Neural cell (in vitro differentiated cells): ENCODE data around the gene DNAJC5. TPM values are rescaled to one million over a fixed set of nuclear protein-coding genes. Genes with fewer than 3 reads are reported as not detected.

Experiments used
- H2AFZ ChIP-seq: fragments of 200-600, 300-800 bp; sonication (generic), shearing (Covaris generic); 2 replicates; pipeline ENCODE4 v1.6.0; 2014; ENCODE audit warnings: low read depth, mild to moderate bottlenecking, antibody characterized with exemption, low read length, moderate library complexity
- H3F3A ChIP-seq: fragments of 200-600 bp; shearing (Covaris generic); 2 replicates; pipeline ENCODE4 v1.6.1; 2016; ENCODE audit warnings: mild to moderate bottlenecking, moderate library complexity, mixed read lengths, antibody characterized with exemption, low read length; ENCODE audit not compliant: insufficient read depth, poor library complexity, severe bottlenecking
- H3K27ac ChIP-seq: fragments of 200-600, 300-800 bp; sonication (generic), shearing (Covaris generic); 2 replicates; pipeline ENCODE4 v1.5.1; 2014; ENCODE audit warnings: mild to moderate bottlenecking, low read length, moderate library complexity
- H3K27me3 ChIP-seq: fragments of 300-800, 200-600 bp; sonication (generic), shearing (Covaris generic); 2 replicates; pipeline ENCODE4 v1.6.0; 2014; ENCODE audit warnings: mild to moderate bottlenecking, low read depth, low read length, moderate library complexity; ENCODE audit not compliant: insufficient read depth
- H3K36me3 ChIP-seq: fragments of 300-800, 200-600 bp; sonication (generic), shearing (Covaris generic); 2 replicates; pipeline ENCODE4 v1.5.1; 2014; ENCODE audit warnings: mild to moderate bottlenecking, antibody characterized with exemption, low read length, moderate library complexity; ENCODE audit not compliant: insufficient read depth
- H3K4me2 ChIP-seq: fragments of 300-800, 200-600 bp; sonication (generic), shearing (Covaris generic); 2 replicates; pipeline ENCODE4 v1.6.0; 2014; ENCODE audit warnings: mild to moderate bottlenecking, low read length
- H3K4me3 ChIP-seq: fragments of 300-800, 200-600 bp; sonication (generic), shearing (Covaris generic); 2 replicates; pipeline ENCODE4 v1.5.1; 2014; ENCODE audit warnings: mild to moderate bottlenecking, low read length, moderate library complexity
- H3K79me2 ChIP-seq: fragments of 200-600 bp; shearing (Covaris generic); replicated peaks from 2 replicates; pipeline ENCODE4 v1.6.0; 2014; ENCODE audit warnings: mild to moderate bottlenecking, low read length, moderate library complexity; ENCODE audit not compliant: insufficient read depth
- H3K9ac ChIP-seq: fragments of 300-800, 200-600 bp; sonication (generic), shearing (Covaris generic); 2 replicates; pipeline ENCODE4 v1.6.1; 2016; ENCODE audit warnings: mild to moderate bottlenecking, low read length, mixed read lengths
- H3K9me2 ChIP-seq: fragments of 200-600 bp; shearing (Covaris generic); 2 replicates; pipeline ENCODE4 v1.6.1; 2016; ENCODE audit warnings: mild to moderate bottlenecking, low read length, mixed read lengths; ENCODE audit not compliant: insufficient read depth
- H3K9me3 ChIP-seq: fragments of 200-600, 300-800 bp; sonication (generic), shearing (Covaris generic); 2 replicates; pipeline ENCODE4 v1.6.1; 2016; ENCODE audit warnings: mild to moderate bottlenecking, mixed run types, low read length, moderate library complexity, mixed read lengths
- H4K20me1 ChIP-seq: fragments of 200-600 bp; shearing (Covaris generic); 2 replicates; pipeline ENCODE4 v1.6.1; 2016; ENCODE audit warnings: mild to moderate bottlenecking, mixed run types; ENCODE audit not compliant: insufficient read depth
- EP300 ChIP-seq: fragments of 450-650 bp; conservative IDR thresholded peaks from 2 replicates; pipeline ENCODE4 v1.6.1; 2014; ENCODE audit warnings: antibody characterized with exemption, mild to moderate bottlenecking, moderate library complexity; ENCODE audit not compliant: poor library complexity, severe bottlenecking
- EZH2 ChIP-seq: fragments of 200-600, 300-800 bp; shearing (Covaris generic), sonication (generic); IDR thresholded peaks from 2 replicates; pipeline ENCODE4 v1.6.1; 2014; ENCODE audit warnings: antibody characterized with exemption, low read length, borderline replicate concordance, mild to moderate bottlenecking; ENCODE audit not compliant: insufficient read depth, poor library complexity, severe bottlenecking
- MXI1 ChIP-seq: fragments of 450-650 bp; conservative IDR thresholded peaks from 2 replicates; pipeline ENCODE4 v1.6.1; 2014; ENCODE audit warnings: antibody characterized with exemption, mild to moderate bottlenecking; ENCODE audit not compliant: poor library complexity, severe bottlenecking
- POLR2AphosphoS5 ChIP-seq: IDR thresholded peaks from 2 replicates; pipeline ENCODE4 v1.6.1; 2012
- RAD21 ChIP-seq: fragments of 450-650 bp; conservative IDR thresholded peaks from 2 replicates; pipeline ENCODE4 v1.6.1; 2014; ENCODE audit warnings: antibody characterized with exemption, mild to moderate bottlenecking, moderate library complexity
- REST ChIP-seq: IDR thresholded peaks from 2 replicates; pipeline ENCODE4 v1.6.1; 2012; ENCODE audit warnings: borderline replicate concordance
- SMC3 ChIP-seq: fragments of 450-650 bp; conservative IDR thresholded peaks from 2 replicates; pipeline ENCODE4 v1.6.1; 2014; ENCODE audit warnings: antibody characterized with exemption, mild to moderate bottlenecking, moderate library complexity; ENCODE audit not compliant: poor library complexity
- TAF1 ChIP-seq: IDR thresholded peaks from 2 replicates; pipeline ENCODE4 v1.6.1; 2012; ENCODE audit warnings: low read depth
- polyA plus RNA-seq: library from polyadenylated mRNA; depleted of rRNA; stranded (reverse); fragments of >200 nt; gene quantifications from 2 replicates; pipeline ENCODE4 v1.2.3, GENCODE V29; 2014
- TF ChIP-seq, protein P1 (sequence below): fragments of 450-650 bp; IDR thresholded peaks from 2 replicates; pipeline ENCODE4 v1.5.1; 2014; ENCODE audit warnings: antibody characterized with exemption, mild to moderate bottlenecking, moderate library complexity; ENCODE audit not compliant: poor library complexity, severe bottlenecking

DNAJC5 gene
- polyA plus RNA-seq, 1 donor from 2014 or later = 82.8 TPM

GRCh38 chr20:63889241-63890200, 5.4 kb upstream of the DNAJC5 start:
- Histone ChIP-seq H3F3A (no peaks in the 10 kb centered on the region), H3K36me3 (no peaks in the 10 kb centered on the region), H4K20me1 (no peaks in the 10 kb centered on the region), H3K79me2 (no peaks in the 10 kb centered on the region), H3K27ac (no peak overlapping the region), H3K9me2 (no peaks in the 10 kb centered on the region), H3K4me2 (no peak overlapping the region), H3K9ac (no peak overlapping the region), H3K27me3 (no peaks in the 10 kb centered on the region), H3K4me3 (no peak overlapping the region), H3K9me3 (no peaks in the 10 kb centered on the region), H2AFZ (no peak overlapping the region)
- TF ChIP-seq REST (no peak), POLR2AphosphoS5 (no peak), EP300 (no peak), SMC3 (no peak), EZH2 (no peak), MXI1 (no peak), RAD21 (no peak), TAF1 (no peak)
- TF ChIP-seq, protein P1, sequence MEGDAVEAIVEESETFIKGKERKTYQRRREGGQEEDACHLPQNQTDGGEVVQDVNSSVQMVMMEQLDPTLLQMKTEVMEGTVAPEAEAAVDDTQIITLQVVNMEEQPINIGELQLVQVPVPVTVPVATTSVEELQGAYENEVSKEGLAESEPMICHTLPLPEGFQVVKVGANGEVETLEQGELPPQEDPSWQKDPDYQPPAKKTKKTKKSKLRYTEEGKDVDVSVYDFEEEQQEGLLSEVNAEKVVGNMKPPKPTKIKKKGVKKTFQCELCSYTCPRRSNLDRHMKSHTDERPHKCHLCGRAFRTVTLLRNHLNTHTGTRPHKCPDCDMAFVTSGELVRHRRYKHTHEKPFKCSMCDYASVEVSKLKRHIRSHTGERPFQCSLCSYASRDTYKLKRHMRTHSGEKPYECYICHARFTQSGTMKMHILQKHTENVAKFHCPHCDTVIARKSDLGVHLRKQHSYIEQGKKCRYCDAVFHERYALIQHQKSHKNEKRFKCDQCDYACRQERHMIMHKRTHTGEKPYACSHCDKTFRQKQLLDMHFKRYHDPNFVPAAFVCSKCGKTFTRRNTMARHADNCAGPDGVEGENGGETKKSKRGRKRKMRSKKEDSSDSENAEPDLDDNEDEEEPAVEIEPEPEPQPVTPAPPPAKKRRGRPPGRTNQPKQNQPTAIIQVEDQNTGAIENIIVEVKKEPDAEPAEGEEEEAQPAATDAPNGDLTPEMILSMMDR = no peak

DNA sequence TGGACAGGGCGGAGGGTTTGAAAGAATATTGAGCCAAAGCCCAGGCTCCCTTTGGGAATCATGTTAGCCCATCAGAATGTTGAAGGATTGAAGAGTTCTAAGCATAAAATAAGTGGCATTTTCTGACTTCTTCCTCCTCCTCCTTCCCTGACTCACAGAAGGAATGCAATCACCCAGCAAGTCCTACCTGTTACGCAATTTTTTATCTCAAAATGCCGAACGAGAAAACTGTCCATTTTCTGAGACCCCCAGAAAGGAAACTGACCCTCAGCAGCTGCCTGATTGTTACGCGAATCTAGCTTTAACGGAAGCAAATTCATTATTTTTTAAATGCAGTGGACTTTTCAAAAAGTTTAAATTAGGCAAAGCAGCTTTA, 4.7 kb upstream of the DNAJC5 start:
- no peaks in the 10 kb centered on the region for H3K9me2 ChIP-seq
- no peak overlapping the region for H3K4me3 ChIP-seq
- H3K9ac ChIP-seq = no peak overlapping the region
- H4K20me1 ChIP-seq = no peaks in the 10 kb centered on the region
- H2AFZ ChIP-seq = no peak overlapping the region
- H3K79me2 ChIP-seq = no peaks in the 10 kb centered on the region
- H3K4me2 ChIP-seq = no peak overlapping the region
- no peaks in the 10 kb centered on the region for H3K36me3 ChIP-seq
- H3F3A ChIP-seq = no peaks in the 10 kb centered on the region
- TF ChIP-seq MXI1 = no peak
- TF ChIP-seq POLR2AphosphoS5 = no peak
- TF ChIP-seq REST = no peak
- TF ChIP-seq TAF1 = no peak
- TF ChIP-seq SMC3 = no peak
- TF ChIP-seq, protein P1 = no peak
- TF ChIP-seq EP300 = no peak
- TF ChIP-seq EZH2 = no peak
- TF ChIP-seq RAD21 = no peak
- no peaks in the 10 kb centered on the region for H3K27me3 ChIP-seq
- H3K27ac ChIP-seq = no peak overlapping the region
- no peaks in the 10 kb centered on the region for H3K9me3 ChIP-seq
